Mammary epithelial cell (primary cell): ENCODE results near the gene SOX5.

Experiments
- EZH2 ChIP-seq: IDR thresholded peaks from 2 replicates; pipeline ENCODE4 v1.6.1; 2012; ENCODE audit warnings: low read length, inconsistent platforms, borderline replicate concordance
- TF ChIP-seq, protein P1 (sequence below), 2 donors: IDR thresholded peaks in 1 of 2; conservative IDR thresholded peaks in 1 of 2; 2 replicates each; pipeline ENCODE4 v1.5.1; 2011 to 2012; ENCODE audit warnings: inconsistent platforms in 2 of 2, low read length in 2 of 2, mild to moderate bottlenecking in 2 of 2, control low read depth in 1 of 2, low read depth in 1 of 2; ENCODE audit not compliant: insufficient read depth in 1 of 2; ENCODE audit errors: extremely low read depth in 1 of 2

DNA sequence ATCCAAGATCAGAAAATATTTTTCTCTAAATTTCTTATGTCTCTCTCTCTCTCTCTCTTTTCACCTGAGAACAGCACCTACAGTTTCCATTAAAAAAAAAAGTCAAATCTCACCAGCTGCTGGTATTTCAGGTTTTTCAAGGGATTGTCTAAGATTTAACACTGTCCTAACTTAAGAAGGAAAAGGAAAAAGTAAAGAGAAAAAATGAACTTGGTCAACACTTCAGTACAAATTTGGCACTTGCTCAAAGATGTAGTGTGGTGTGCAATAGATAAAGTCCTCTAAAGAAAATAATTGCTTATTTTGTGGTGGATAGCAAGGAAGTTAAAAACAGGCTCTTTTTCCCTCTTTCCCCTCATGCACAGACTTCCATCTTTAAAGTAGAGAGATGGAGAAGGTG, 416.2 kb downstream of the SOX5 start:
- TF ChIP-seq EZH2, result no peak
- TF ChIP-seq, protein P1, sequence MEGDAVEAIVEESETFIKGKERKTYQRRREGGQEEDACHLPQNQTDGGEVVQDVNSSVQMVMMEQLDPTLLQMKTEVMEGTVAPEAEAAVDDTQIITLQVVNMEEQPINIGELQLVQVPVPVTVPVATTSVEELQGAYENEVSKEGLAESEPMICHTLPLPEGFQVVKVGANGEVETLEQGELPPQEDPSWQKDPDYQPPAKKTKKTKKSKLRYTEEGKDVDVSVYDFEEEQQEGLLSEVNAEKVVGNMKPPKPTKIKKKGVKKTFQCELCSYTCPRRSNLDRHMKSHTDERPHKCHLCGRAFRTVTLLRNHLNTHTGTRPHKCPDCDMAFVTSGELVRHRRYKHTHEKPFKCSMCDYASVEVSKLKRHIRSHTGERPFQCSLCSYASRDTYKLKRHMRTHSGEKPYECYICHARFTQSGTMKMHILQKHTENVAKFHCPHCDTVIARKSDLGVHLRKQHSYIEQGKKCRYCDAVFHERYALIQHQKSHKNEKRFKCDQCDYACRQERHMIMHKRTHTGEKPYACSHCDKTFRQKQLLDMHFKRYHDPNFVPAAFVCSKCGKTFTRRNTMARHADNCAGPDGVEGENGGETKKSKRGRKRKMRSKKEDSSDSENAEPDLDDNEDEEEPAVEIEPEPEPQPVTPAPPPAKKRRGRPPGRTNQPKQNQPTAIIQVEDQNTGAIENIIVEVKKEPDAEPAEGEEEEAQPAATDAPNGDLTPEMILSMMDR (conservative IDR thresholded peaks at IDR 0.05 in 1 of 2, IDR thresholded peaks at IDR 0.05 in 1 of 2; ENCODE audit: extremely low read depth in 1 of 2, insufficient read depth in 1 of 2, low read depth in 1 of 2, low read length in 2 of 2), result no peak
